ENCODE data around the gene SMAD7. TPM values are rescaled to one million over a fixed set of nuclear protein-coding genes. Genes with fewer than 3 reads are reported as not detected.

SMAD7 gene
- total RNA-seq, 4 donors from 2014 or later = 22.4 to 48.4 (median 29.3) TPM

DNA sequence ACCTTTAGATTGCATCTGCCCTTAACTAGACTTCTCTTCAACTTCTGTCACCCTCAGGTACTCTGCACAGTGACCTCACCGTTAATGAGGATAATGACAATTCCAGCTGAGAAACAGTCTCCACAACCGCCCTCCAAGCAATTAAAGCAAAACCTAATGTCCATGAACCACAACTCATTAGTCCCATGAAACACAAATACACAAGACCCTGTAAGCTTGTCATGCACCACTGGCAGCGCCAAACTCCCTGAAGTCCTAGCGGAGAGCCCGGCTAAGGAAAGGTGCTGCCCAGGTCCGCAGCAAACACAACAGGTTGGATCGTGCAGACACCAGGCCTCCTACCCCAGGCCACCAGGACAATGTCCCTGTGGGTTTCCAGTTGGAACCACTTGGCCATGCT is 7.4 kb downstream of the SMAD7 start:
- Histone ChIP-seq H3K4me1 (peaks cover 32 to 76% of the 10 kb centered on the region in 2 donors), H3K27ac (peak overlapping the region; percentile 91 to 99), H3K36me3 (no peaks in the 10 kb centered on the region), H3K4me3 (no peak overlapping the region), H3K9me3 (no peaks in the 10 kb centered on the region), H3K27me3 (no peaks in the 10 kb centered on the region)
- TF ChIP-seq POLR2A (IDR thresholded peaks at IDR 0.05) = no peak
- TF ChIP-seq, protein P1, sequence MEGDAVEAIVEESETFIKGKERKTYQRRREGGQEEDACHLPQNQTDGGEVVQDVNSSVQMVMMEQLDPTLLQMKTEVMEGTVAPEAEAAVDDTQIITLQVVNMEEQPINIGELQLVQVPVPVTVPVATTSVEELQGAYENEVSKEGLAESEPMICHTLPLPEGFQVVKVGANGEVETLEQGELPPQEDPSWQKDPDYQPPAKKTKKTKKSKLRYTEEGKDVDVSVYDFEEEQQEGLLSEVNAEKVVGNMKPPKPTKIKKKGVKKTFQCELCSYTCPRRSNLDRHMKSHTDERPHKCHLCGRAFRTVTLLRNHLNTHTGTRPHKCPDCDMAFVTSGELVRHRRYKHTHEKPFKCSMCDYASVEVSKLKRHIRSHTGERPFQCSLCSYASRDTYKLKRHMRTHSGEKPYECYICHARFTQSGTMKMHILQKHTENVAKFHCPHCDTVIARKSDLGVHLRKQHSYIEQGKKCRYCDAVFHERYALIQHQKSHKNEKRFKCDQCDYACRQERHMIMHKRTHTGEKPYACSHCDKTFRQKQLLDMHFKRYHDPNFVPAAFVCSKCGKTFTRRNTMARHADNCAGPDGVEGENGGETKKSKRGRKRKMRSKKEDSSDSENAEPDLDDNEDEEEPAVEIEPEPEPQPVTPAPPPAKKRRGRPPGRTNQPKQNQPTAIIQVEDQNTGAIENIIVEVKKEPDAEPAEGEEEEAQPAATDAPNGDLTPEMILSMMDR (IDR thresholded peaks at IDR 0.05) = no peak
- no peak for DNase-seq
- intact Hi-C loops (cut with DNase I; ENCODE audit: low total_unique reads) = loop anchor here (10.0 kb wide), 1 partner anchor 169 kb away; no protein-coding TSS in a partner anchor

DNA sequence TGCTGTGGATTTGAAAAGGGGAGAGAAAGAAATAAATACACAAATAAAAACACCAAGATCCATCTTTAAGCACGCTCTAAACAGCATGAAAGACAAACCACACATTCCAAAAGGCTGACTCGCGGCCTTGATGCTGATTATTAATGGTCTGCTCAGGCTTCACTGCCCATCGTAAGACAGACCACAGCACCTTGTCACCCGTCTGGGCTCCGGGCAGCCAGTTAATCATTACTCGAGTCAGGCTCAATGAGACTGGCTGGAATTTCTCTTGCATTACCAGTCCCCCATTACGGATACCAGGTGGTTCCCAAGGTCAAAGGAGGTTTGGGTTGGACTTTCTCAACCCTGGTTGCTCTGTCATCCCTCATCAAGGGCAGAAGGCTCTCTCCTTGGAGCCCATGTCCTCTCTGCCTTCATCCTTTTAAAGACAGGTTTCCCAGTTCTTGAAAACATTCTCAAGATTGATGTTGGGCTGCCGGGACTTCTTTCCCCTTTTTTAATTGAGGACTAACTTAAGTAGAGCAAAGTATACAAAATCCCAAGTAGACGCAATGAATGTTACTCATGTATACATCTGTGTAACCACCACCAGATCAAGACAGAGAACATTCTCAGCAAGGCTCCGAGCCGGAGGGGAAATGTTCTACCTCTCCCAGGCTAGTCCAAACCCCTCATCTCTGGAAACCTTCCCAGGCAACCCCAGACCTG is 8.1 kb downstream of the SMAD7 start:
- no peak overlapping the region for H3K4me3 ChIP-seq
- peak overlapping the region; percentile 91 to 99 for H3K27ac ChIP-seq
- intact Hi-C loops (cut with DNase I; ENCODE audit: low total_unique reads) = loop anchor here (10.0 kb wide), 1 partner anchor 168 kb away; no protein-coding TSS in a partner anchor
- H3K27me3 ChIP-seq = no peaks in the 10 kb centered on the region
- no peak for DNase-seq
- peaks cover 32 to 76% of the 10 kb centered on the region in 2 donors for H3K4me1 ChIP-seq
- TF ChIP-seq, protein P1 (IDR thresholded peaks at IDR 0.05) = no peak
- TF ChIP-seq POLR2A (IDR thresholded peaks at IDR 0.05) = no peak
- H3K9me3 ChIP-seq = no peaks in the 10 kb centered on the region
- H3K36me3 ChIP-seq = no peaks in the 10 kb centered on the region

DNA sequence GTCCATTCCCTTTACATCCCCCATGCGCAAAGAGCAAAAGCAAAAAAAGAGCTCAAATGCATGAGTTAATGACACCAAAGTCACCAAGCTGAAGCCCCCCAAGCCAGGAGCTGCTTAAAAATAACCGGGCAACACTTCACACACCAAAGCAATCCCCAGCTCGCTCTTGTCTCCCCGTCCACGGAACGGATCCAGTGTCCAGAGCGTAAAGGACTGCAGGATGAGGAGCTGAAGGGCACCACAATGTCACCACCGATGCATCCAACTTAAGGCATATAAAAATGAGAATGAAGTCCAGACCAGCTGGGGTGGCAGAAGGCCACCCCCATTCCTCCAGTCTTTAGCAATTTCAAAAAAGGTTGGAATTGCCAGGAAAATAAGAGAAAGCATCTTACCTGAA is 8.7 kb downstream of the SMAD7 start:
- TF ChIP-seq, protein P1 (IDR thresholded peaks at IDR 0.05) = no peak
- no peak for TF ChIP-seq POLR2A (IDR thresholded peaks at IDR 0.05)
- H3K9me3 ChIP-seq = no peaks in the 10 kb centered on the region
- intact Hi-C loops (cut with DNase I; ENCODE audit: low total_unique reads) = loop anchor here (10.0 kb wide), 1 partner anchor 167 kb away; no protein-coding TSS in a partner anchor
- DNase-seq = no peak
- H3K4me1 ChIP-seq = peaks cover 32 to 70% of the 10 kb centered on the region in 2 donors
- peak overlapping the region; percentile 91 to 99 for H3K27ac ChIP-seq
- H3K27me3 ChIP-seq = no peaks in the 10 kb centered on the region
- H3K4me3 ChIP-seq = no peak overlapping the region
- H3K36me3 ChIP-seq = no peaks in the 10 kb centered on the region

DNA sequence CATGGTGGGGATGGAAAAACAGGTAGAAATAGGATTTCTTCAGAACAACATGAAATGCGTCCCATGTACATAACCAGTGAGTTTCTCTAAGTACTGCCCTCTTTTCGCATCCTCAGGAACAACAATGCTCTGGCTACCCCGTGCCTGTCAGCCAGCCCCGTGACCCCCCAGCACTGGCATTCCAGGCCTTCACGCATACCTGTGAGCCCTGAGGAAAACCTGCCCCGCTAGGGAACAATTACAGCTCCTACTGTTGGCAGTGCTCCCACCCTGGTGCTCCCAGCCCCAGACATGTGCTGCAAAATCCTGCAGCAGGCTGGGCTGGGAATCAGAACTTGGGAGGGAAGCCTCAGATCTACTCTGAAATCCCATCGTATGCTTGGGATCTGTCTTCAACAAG is 9.1 kb downstream of the SMAD7 start:
- peak overlapping the region; percentile 91 to 99 for H3K27ac ChIP-seq
- H3K27me3 ChIP-seq = no peaks in the 10 kb centered on the region
- H3K4me1 ChIP-seq = peaks cover 32 to 69% of the 10 kb centered on the region in 2 donors
- no peaks in the 10 kb centered on the region for H3K9me3 ChIP-seq
- no peak for DNase-seq
- intact Hi-C loops (cut with DNase I; ENCODE audit: low total_unique reads) = loop anchor here (10.0 kb wide), 1 partner anchor 167 kb away; no protein-coding TSS in a partner anchor
- TF ChIP-seq, protein P1 (IDR thresholded peaks at IDR 0.05) = no peak
- no peak for TF ChIP-seq POLR2A (IDR thresholded peaks at IDR 0.05)
- no peak overlapping the region for H3K4me3 ChIP-seq
- no peaks in the 10 kb centered on the region for H3K36me3 ChIP-seq

DNA sequence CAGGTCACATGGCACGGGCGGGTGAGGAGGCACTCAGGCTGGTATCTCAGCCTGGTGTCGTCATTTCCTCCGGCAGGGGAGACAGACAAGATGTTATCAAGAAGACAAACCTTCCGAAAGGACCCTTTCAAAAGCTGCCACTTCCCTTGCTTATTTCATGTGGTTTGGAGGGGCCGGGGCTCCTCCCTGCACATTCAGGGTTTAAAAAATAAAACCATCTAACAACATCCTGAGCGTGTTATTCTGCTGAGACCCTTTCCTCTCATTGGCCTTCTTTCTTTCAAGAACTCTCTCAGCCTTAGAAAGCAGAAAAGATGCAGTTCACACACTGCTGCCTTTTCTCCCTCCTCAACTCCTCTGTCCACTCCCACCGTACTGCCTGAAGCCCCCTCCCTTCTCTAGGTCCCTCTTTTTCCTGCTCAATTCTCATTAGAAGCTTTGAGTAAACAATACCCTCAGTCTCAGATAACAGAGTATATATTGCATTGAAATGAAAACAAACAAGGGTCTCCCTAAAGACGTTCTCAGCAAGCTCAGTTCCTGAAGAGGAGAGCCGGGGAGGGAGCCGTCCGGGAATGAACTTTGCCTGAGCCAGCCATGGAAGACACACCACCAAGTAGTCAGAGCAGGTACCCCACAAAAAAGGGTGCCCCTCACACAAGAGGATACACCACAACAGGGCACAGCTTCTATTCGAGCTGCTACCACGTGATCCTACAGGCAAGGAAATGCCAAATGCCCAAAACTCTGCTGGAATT is 9.7 kb downstream of the SMAD7 start:
- Histone ChIP-seq H3K27me3 (no peaks in the 10 kb centered on the region), H3K4me3 (no peak overlapping the region), H3K27ac (peak overlapping the region; percentile 91 to 99), H3K4me1 (peaks cover 31 to 68% of the 10 kb centered on the region in 2 donors), H3K36me3 (no peaks in the 10 kb centered on the region), H3K9me3 (no peaks in the 10 kb centered on the region)
- intact Hi-C loops (cut with DNase I; ENCODE audit: low total_unique reads) = loop anchor here (10.0 kb wide), 1 partner anchor 166 kb away; no protein-coding TSS in a partner anchor
- TF ChIP-seq POLR2A (IDR thresholded peaks at IDR 0.05) = no peak
- no peak for DNase-seq
